SJSA1 (cell line): Measurements from ENCODE around the gene LGI2. TPM values are rescaled to one million over a fixed set of nuclear protein-coding genes. Genes with fewer than 3 reads are reported as not detected.
"Not testable (repeated sequence)": the region's sequence is repeated elsewhere in the genome, so short reads cannot be mapped to it uniquely, and the experiment has no call there.

ENCODE experiments used
- DNase-seq, 2 experiments: peaks; one replicate each; pipeline ENCODE4 v3.0.0-alpha.2; 2015 to 2020; ENCODE audit warnings: low spot score in 2 of 2, low read depth in 1 of 2
- H3K27ac ChIP-seq: fragments of 250-450 bp; sonication (Bioruptor Pico); 2 replicates; pipeline ENCODE4 v1.5.1; 2020; ENCODE audit warnings: mild to moderate bottlenecking, moderate library complexity
- H3K27me3 ChIP-seq: fragments of 250-450 bp; sonication (Bioruptor Pico); replicated peaks from 2 replicates; pipeline ENCODE4 v1.5.1; 2020; ENCODE audit warnings: mild to moderate bottlenecking, moderate library complexity
- H3K36me3 ChIP-seq: fragments of 250-450 bp; sonication (Bioruptor Pico); 2 replicates; pipeline ENCODE4 v1.5.1; 2020; ENCODE audit warnings: mild to moderate bottlenecking
- H3K4me1 ChIP-seq: fragments of 250-450 bp; sonication (Bioruptor Pico); replicated peaks from 2 replicates; pipeline ENCODE4 v1.6.1; 2021; ENCODE audit warnings: mild to moderate bottlenecking
- H3K4me3 ChIP-seq: fragments of 250-450 bp; sonication (Bioruptor Pico); 2 replicates; pipeline ENCODE4 v1.5.1; 2020; ENCODE audit warnings: mild to moderate bottlenecking
- H3K9me3 ChIP-seq: fragments of 250-450 bp; sonication (Bioruptor Pico); replicated peaks from 2 replicates; pipeline ENCODE4 v1.5.1; 2020; ENCODE audit warnings: mild to moderate bottlenecking
- total RNA-seq: library from RNA; depleted of rRNA; stranded (reverse); fragments of >200 nt; shearing (Covaris generic); gene quantifications from 2 replicates; pipeline ENCODE4 v1.2.3, GENCODE V29; 2014; rRNA removed

Gene LGI2, protein sequence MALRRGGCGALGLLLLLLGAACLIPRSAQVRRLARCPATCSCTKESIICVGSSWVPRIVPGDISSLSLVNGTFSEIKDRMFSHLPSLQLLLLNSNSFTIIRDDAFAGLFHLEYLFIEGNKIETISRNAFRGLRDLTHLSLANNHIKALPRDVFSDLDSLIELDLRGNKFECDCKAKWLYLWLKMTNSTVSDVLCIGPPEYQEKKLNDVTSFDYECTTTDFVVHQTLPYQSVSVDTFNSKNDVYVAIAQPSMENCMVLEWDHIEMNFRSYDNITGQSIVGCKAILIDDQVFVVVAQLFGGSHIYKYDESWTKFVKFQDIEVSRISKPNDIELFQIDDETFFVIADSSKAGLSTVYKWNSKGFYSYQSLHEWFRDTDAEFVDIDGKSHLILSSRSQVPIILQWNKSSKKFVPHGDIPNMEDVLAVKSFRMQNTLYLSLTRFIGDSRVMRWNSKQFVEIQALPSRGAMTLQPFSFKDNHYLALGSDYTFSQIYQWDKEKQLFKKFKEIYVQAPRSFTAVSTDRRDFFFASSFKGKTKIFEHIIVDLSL
- not detected in 2 replicates for total RNA-seq

DNA sequence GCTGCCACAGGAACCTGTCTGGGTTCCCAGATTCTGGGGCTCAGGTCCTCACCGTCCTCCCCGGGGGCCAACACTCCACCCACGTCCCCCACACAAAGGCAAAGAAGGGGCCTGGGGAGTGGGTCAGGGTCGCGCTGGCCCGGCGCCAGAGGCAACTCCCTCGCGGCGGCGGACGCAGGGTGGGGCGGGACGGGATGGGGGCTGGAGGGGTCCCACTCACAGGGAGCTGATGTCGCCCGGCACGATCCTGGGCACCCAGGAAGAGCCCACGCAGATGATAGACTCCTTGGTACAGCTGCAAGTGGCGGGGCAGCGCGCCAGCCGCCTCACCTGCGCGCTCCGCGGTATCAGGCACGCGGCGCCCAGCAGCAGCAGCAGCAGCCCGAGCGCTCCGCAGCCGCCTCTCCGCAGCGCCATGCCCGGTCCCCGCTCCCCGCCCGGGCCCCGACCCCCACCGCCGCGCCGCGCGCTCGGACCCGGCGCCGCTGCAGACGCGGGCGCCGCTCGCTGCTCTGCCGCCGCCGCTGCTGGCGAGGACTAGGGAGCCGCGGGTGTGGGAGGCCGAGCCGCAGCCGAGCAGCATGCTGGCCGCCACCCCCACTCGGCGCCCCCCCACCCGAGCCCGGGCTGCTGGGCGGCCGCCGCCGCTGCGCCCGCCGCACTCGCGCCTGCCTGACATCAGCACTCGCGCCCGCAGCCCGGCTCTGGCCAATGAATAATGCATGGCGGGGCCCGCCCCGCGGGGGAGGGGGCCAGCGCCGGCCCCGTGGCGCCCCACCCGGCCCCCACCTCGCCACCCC is at the start of gene LGI2:
Gene LGI2 (minus strand): TSS at position 670 of the 800 bp plus-strand sequence. CDS start 253 bp downstream, at position 417.
- no peak within 1 kb of the TSS for H3K27ac ChIP-seq
- H3K4me1 ChIP-seq: no peaks in the 10 kb centered on the region
- no peak within 1 kb of the TSS for H3K4me3 ChIP-seq
- no peaks in the 10 kb centered on the region for H3K9me3 ChIP-seq
- DNase-seq: no peak
- no peaks in the 10 kb centered on the region for H3K36me3 ChIP-seq
- 0 out of 2 replicates have a peak, but pooled peaks cover 9% of the 10 kb centered on the region for H3K27me3 ChIP-seq

DNA sequence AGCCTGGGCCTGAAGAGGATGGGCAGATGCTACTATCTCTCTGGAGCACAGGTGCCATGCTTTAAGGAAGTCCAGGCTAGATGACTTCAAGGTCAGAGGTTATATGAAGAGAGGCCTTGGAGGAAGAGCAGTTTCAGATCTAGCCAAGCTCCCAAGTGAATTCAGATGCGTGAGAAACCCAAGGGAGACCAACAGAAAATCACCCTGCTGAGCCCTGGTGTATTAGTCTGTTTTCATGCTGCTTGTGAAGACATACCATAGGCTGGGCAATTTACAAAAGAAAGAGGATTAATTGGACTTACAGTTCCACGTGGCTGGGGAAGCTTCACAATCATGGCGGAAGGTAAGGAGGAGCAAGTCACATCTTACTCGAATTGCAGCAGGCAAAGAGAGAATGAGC is 47.8 kb upstream of the LGI2 start:
- Histone ChIP-seq H3K27me3 (no peaks in the 10 kb centered on the region), H3K4me3 (no peak overlapping the region), H3K36me3 (no peaks in the 10 kb centered on the region), H3K27ac (no peak overlapping the region), H3K9me3 (no peaks in the 10 kb centered on the region), H3K4me1 (no peaks in the 10 kb centered on the region)
- no peak for DNase-seq

- H3K4me3 ChIP-seq: no peak overlapping the region
- H3K9me3 ChIP-seq: no peaks in the 10 kb centered on the region
- H3K36me3 ChIP-seq: no peaks in the 10 kb centered on the region
- no peaks in the 10 kb centered on the region for H3K4me1 ChIP-seq
- no peak overlapping the region for H3K27ac ChIP-seq
- no peak for DNase-seq
- H3K27me3 ChIP-seq: no peaks in the 10 kb centered on the region
Observed at GRCh38 chr4:25076625-25077398, 46.1 kb upstream of the LGI2 start.

DNA sequence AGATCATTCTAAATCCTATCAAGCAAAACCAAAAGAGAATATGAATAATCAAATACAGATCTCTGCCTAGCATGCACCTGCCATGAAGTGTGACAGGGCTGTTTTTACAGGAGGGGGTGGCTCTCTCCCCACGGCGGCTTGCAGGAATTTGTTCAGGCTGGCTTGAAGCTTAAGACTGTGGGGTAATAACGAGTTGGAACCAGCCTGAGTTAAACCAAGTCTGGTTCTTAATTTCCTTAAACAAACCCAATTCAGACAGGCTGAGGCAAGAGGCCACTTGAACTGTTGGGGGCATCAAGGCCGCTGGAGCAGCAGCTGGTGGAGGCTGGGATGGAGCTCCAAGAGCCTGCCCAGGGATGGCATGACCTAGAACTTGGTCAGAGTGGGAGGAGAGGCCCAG is 45.1 kb upstream of the LGI2 start:
- Histone ChIP-seq H3K4me1 (no peaks in the 10 kb centered on the region), H3K36me3 (no peaks in the 10 kb centered on the region), H3K27me3 (no peaks in the 10 kb centered on the region), H3K9me3 (no peaks in the 10 kb centered on the region), H3K4me3 (no peak overlapping the region), H3K27ac (no peak overlapping the region)
- DNase-seq: no peak

DNA sequence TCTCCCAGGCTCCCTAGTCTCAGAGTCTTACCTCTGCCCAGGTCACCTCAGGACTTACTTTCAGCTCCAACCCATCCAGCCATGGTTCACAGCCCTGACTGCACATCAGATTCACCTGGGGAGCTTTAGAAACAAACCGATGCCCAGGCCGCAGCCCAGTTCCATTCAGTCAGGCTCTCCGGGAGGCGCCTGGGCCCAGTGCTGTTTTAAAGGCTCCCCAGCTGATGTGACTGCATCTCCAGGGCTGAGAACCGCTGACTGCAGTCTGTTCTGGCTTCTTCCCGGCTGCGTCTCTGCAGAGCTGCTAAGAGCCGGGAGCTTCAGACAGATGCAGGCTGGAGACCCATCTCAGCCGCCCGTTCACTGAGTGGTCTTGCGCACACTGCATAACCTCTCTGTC is 44.4 kb upstream of the LGI2 start:
- Histone ChIP-seq H3K36me3 (no peaks in the 10 kb centered on the region), H3K4me1 (no peaks in the 10 kb centered on the region), H3K4me3 (no peak overlapping the region), H3K27me3 (no peaks in the 10 kb centered on the region), H3K9me3 (no peaks in the 10 kb centered on the region), H3K27ac (no peak overlapping the region)
- DNase-seq: no peak

GRCh38 chr4:25070545-25070944 is 39.8 kb upstream of the LGI2 start:
- Histone ChIP-seq H3K4me1 (no peaks in the 10 kb centered on the region), H3K27ac (no peak overlapping the region), H3K9me3 (no peaks in the 10 kb centered on the region), H3K4me3 (no peak overlapping the region), H3K27me3 (no peaks in the 10 kb centered on the region), H3K36me3 (no peaks in the 10 kb centered on the region)
- no peak for DNase-seq

GRCh38 chr4:25069014-25069413 is 38.3 kb upstream of the LGI2 start:
- no peak overlapping the region for H3K4me3 ChIP-seq
- no peaks in the 10 kb centered on the region for H3K36me3 ChIP-seq
- no peaks in the 10 kb centered on the region for H3K4me1 ChIP-seq
- H3K27ac ChIP-seq: no peak overlapping the region
- no peaks in the 10 kb centered on the region for H3K9me3 ChIP-seq
- no peak for DNase-seq
- no peaks in the 10 kb centered on the region for H3K27me3 ChIP-seq

DNA sequence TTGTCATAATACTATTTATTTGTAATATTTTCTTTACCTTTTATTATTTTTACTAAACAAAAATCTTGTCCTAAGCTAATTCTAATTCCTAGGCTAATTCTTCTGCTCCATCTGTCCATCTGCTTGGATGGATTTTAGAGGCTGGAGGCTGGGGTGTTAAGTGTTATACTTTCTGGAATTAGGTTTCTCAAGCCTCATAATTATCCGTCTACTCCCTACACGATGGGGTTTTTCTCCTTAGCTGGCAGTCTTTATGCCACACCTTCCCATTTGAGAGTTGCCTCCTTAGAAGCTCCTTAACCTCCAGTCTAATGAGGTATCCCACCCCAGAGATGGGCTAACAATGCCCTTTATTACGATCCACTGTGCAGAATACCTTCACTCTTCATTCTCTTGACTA is 37.6 kb upstream of the LGI2 start:
- Histone ChIP-seq H3K4me3 (no peak overlapping the region), H3K36me3 (no peaks in the 10 kb centered on the region), H3K27me3 (no peaks in the 10 kb centered on the region), H3K4me1 (no peaks in the 10 kb centered on the region), H3K27ac (no peak overlapping the region), H3K9me3 (no peaks in the 10 kb centered on the region)
- DNase-seq: no peak

- Histone ChIP-seq H3K36me3 (no peaks in the 10 kb centered on the region), H3K27ac (no peak overlapping the region), H3K27me3 (no peaks in the 10 kb centered on the region), H3K9me3 (no peaks in the 10 kb centered on the region), H3K4me1 (no peaks in the 10 kb centered on the region), H3K4me3 (no peak overlapping the region)
- DNase-seq: no peak
Observed at GRCh38 chr4:25065932-25066590, 35.3 kb upstream of the LGI2 start.

DNA sequence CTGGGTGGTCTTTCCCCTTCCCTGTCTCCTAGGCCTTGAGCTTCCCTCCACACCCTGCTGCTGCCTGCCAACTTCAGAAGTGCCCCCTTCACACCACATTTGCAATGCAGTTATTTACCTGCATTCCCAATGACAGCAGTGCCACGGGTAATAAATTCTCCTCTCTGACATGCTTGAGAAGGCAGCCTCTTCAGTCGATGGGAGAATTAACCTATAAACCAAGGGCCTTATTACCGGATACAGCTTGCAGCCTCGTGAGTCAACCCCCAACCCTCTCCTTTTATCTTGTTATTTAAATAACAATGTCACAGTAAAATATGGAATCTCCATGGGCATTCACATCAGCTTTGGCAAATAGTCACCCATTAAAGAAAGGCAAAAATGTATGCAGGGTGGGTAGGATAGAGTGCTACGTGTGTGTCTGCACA is 34.7 kb upstream of the LGI2 start:
- Histone ChIP-seq H3K4me3 (no peak overlapping the region), H3K36me3 (no peaks in the 10 kb centered on the region), H3K27ac (no peak overlapping the region), H3K9me3 (no peaks in the 10 kb centered on the region), H3K27me3 (no peaks in the 10 kb centered on the region), H3K4me1 (no peaks in the 10 kb centered on the region)
- no peak for DNase-seq

GRCh38 chr4:25064447-25064846 is 33.7 kb upstream of the LGI2 start:
- not testable (repeated sequence) for H3K36me3 ChIP-seq, H3K27ac ChIP-seq, H3K4me3 ChIP-seq, DNase-seq, H3K27me3 ChIP-seq, H3K4me1 ChIP-seq, H3K9me3 ChIP-seq

GRCh38 chr4:25063116-25063515 is 32.4 kb upstream of the LGI2 start:
- H3K36me3 ChIP-seq: no peaks in the 10 kb centered on the region
- no peak overlapping the region for H3K27ac ChIP-seq
- H3K4me1 ChIP-seq: no peaks in the 10 kb centered on the region
- no peaks in the 10 kb centered on the region for H3K9me3 ChIP-seq
- DNase-seq: no peak
- no peaks in the 10 kb centered on the region for H3K27me3 ChIP-seq
- H3K4me3 ChIP-seq: no peak overlapping the region

GRCh38 chr4:25062098-25062497 is 31.4 kb upstream of the LGI2 start:
- no peak overlapping the region for H3K27ac ChIP-seq
- H3K4me1 ChIP-seq: no peaks in the 10 kb centered on the region
- no peaks in the 10 kb centered on the region for H3K36me3 ChIP-seq
- no peak for DNase-seq
- no peaks in the 10 kb centered on the region for H3K27me3 ChIP-seq
- no peak overlapping the region for H3K4me3 ChIP-seq
- no peaks in the 10 kb centered on the region for H3K9me3 ChIP-seq
